Activated CD4-positive, alpha-beta T cell treated with anti-CD3 and anti-CD28 coated beads for 24 hours (primary cell): Measurements from ENCODE around the gene IP6K1.

Experiments used
- DNase-seq, 2 donors: peaks; one replicate each; pipeline ENCODE4 v3.0.0-alpha.2; 2020; ENCODE audit warnings: low read depth in 2 of 2

IP6K1 gene

GRCh38 chr3:49724586-49724985, 61.8 kb downstream of the IP6K1 start:
- no peak for DNase-seq

GRCh38 chr3:49723628-49724551, 62.5 kb downstream of the IP6K1 start, which contains the start of gene GMPPB:
Gene GMPPB (minus strand): TSS chr3:49723951. CDS start chr3:49723726, 225 bp downstream.
- DNase-seq = peak; percentile 83 to 92

- peak in 1 of 2 donors; percentile 44 for DNase-seq
These were observed 63.1 kb downstream of the IP6K1 start for GRCh38 chr3:49723296-49723627.

- DNase-seq = no peak
These were observed 63.4 kb downstream of the IP6K1 start for GRCh38 chr3:49722896-49723295.

GRCh38 chr3:49721896-49722781, 64.2 kb downstream of the IP6K1 start:
- no peak for DNase-seq

- no peak for DNase-seq
These were observed 64.8 kb downstream of the IP6K1 start for GRCh38 chr3:49721596-49721895.

- DNase-seq = no peak
These were observed 65.3 kb downstream of the IP6K1 start for GRCh38 chr3:49720855-49721595.

- DNase-seq = peak; percentile 84 to 91
These were observed 67.0 kb downstream of the IP6K1 start, which contains the start of gene AMIGO3 for GRCh38 chr3:49719214-49719884. Gene AMIGO3 (minus strand): TSS chr3:49719684. CDS start chr3:49719465, 219 bp downstream.

- DNase-seq = no peak
These were observed 67.5 kb downstream of the IP6K1 start for GRCh38 chr3:49718858-49719213.

- no peak for DNase-seq
These were observed 68.1 kb downstream of the IP6K1 start for GRCh38 chr3:49717959-49718857.

- no peak for DNase-seq
These were observed 69.0 kb downstream of the IP6K1 start for GRCh38 chr3:49717211-49717958.

GRCh38 chr3:49716691-49717210, 69.6 kb downstream of the IP6K1 start:
- no peak for DNase-seq

- no peak for DNase-seq
These were observed 70.2 kb downstream of the IP6K1 start for GRCh38 chr3:49716169-49716568.

GRCh38 chr3:49715611-49716121, 70.7 kb downstream of the IP6K1 start:
- DNase-seq = no peak

- no peak for DNase-seq
These were observed 71.4 kb downstream of the IP6K1 start for GRCh38 chr3:49714728-49715550.

GRCh38 chr3:49713336-49714105, 72.8 kb downstream of the IP6K1 start:
- no peak for DNase-seq

- no peak for DNase-seq
These were observed 73.6 kb downstream of the IP6K1 start for GRCh38 chr3:49712631-49713317.
